RKO (cell line): ENCODE results near the gene BPIFB4.

Experiments used
- DNase-seq: peaks from one replicate; pipeline ENCODE4 v3.0.0-alpha.2; 2016; ENCODE audit warnings: low spot score

BPIFB4 gene

GRCh38 chr20:33062105-33062824 lies 17.2 kb upstream of the BPIFB4 start:
- DNase-seq = no peak

- no peak for DNase-seq
Measured at GRCh38 chr20:33062825-33063149, 16.7 kb upstream of the BPIFB4 start.

GRCh38 chr20:33063271-33063670 lies 16.2 kb upstream of the BPIFB4 start:
- DNase-seq = no peak

GRCh38 chr20:33064572-33065287 lies 14.7 kb upstream of the BPIFB4 start:
- DNase-seq = no peak

DNA sequence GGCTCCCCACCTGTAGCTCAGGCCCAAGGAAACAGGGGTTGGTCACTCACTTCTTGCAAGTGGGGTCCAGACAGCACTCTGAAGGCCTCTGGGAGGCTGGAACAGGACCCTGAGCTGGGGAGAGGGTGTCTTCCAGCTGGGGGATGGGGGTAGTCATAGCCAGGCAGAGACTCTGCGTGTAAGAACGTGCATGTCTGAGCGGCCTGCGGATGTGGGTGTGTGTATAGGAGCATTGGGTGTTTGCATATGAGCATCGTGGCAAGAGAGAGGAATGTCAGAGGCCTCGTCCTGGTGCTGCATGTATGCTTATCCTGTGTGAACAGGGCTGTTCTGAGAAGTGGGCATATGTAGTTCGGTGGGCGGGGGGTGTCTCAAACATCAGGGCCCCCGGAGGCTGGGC lies 13.7 kb upstream of the BPIFB4 start:
- DNase-seq = no peak

DNA sequence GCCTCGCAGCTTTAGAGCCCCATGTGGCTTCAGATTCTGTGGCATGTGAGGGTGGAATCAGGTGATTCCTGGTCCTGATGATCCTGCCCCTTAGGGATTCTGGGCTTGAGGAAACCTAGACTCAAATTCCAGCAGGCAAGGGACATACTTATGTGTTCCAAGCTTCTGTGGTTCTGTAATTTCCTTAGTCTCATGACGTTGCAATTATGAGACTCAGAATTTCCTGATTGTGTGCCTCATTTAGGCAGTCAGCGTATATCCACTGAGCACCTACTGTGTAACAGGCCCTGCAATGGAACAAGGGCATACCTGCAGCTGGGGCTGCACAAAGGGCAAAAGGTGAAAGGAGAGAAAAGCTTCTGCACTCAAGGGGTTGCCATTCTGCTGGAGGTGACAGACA lies 11.6 kb upstream of the BPIFB4 start:
- no peak for DNase-seq

GRCh38 chr20:33068251-33068939 lies 11.0 kb upstream of the BPIFB4 start:
- DNase-seq = no peak

GRCh38 chr20:33069673-33070072 lies 9.8 kb upstream of the BPIFB4 start:
- DNase-seq = no peak

DNA sequence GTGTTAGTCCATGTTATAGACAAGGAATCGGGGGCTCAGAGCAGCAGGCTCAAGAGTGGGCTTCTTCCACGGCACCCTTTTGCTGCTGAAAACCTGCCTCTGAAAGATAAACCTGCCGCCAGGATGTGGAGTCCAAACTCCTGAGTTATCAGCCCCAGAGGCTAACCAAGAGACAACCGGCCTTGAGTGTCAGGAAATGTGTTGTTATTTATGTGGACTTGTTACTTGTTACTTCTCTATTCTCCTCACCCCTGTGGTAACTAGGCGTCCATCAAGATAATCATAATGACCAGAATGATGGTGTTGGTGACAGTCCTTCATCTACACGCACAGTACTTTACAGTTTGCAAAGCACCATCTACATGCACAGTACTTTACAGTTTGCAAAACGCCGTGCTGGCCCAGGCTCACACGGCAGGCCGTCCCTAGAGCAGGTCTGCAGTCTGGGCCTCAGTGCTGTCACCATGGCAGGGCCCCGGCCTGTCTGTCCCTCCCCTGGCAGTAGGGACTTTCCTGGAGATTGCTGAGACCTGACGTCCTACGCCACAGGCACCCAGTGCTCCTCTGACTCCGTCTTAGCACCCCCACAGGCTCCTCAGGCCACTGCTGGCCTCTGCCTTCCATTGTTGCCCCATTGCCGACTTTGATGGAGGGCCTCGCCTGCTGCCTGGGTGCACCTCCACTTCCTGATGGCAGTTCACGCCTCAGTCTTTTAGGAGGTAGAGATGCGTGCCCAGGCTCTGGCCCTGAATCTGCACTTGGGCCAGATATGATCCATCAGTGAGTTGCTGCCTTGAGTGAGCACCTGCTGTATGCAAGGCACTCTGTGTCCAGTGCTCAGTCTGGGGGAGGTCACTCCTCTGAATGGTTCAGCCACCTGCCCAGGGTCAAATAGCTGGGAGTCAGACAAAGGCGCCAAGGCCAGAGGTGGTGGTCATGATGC lies 9.1 kb upstream of the BPIFB4 start:
- no peak for DNase-seq

- no peak for DNase-seq
Measured at GRCh38 chr20:33071198-33071597, 8.2 kb upstream of the BPIFB4 start.

DNA sequence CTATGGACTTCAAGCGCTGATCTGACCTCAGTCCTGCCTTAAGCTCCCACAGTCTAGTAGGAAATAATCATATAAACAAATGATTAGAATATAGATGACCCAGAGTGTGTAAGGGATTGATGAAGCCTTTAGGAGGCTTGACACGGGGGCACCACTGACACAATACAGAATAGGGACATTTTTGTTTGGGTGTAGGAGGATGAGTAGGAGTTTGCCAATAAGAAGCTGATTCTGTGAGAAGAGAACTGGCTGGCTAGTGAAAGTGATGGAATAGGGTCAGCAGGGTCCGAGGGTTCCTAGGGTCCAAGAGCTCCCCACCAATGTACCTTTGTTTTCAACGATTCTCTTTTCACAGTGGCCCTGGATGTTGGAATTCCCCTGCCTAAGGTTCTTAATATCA lies 7.1 kb upstream of the BPIFB4 start:
- no peak for DNase-seq

DNA sequence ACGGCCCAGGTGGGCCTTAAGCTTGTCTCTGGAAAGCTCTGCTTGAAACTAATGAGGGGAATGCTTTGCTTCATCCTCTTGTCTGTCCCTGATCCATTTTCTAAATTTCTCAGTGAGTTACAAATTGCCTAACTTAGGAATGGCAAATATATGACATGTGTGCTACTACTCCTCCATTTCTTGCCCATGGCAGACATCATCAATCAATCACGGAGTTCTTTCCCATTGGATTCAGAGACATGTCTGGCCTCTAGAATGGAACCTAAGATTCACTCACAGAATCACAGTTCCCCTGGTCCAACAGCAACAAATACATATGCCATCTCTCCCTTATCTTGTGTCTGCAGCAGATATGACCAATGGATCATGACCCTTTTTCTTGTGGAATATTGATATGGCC lies 6.6 kb upstream of the BPIFB4 start:
- DNase-seq = no peak

DNA sequence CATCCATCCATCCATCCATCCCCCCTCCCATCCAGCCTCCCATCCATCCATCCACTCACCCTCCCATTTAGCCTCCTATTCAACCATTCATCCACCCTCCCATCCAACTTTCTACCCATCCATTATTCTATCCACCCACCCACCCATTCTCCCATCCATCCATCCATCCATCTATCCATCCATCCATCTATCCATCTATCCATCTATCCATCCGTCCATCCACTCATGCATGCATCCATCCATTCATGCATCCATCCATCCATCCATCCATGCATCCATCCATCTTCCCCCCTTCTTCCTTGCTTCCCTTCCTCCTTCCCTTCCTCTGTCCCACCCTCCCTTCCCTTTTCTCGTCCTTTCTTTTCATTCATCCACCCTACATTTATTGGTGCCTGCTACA lies 4.8 kb upstream of the BPIFB4 start:
- no peak for DNase-seq

GRCh38 chr20:33075281-33075680 lies 4.2 kb upstream of the BPIFB4 start:
- DNase-seq = no peak

- peak; percentile 26 for DNase-seq
Measured at GRCh38 chr20:33076662-33077372, 2.6 kb upstream of the BPIFB4 start.

- no peak for DNase-seq
Measured at GRCh38 chr20:33081411-33082154, 2.1 kb downstream of the BPIFB4 start.

DNA sequence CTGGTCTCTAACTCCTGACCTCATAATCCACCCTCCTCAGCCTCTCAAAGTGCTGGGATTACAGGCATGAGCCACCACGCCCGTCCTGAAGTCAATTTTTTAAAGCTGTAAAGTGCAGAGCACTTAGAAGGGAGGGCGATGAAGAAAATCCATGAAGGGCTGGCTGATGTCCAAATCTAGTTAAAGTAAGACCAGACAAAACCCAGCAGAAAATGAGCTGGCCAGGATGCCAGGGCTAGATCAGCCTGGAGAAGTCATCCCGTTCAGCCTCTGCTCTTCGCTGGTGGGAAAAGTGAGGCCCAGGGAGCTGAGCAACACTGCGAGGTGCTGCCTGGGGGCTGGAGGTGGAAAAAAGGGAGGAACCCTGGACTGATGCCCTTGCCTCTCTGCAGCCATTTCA lies 3.1 kb downstream of the BPIFB4 start:
- DNase-seq = no peak

DNA sequence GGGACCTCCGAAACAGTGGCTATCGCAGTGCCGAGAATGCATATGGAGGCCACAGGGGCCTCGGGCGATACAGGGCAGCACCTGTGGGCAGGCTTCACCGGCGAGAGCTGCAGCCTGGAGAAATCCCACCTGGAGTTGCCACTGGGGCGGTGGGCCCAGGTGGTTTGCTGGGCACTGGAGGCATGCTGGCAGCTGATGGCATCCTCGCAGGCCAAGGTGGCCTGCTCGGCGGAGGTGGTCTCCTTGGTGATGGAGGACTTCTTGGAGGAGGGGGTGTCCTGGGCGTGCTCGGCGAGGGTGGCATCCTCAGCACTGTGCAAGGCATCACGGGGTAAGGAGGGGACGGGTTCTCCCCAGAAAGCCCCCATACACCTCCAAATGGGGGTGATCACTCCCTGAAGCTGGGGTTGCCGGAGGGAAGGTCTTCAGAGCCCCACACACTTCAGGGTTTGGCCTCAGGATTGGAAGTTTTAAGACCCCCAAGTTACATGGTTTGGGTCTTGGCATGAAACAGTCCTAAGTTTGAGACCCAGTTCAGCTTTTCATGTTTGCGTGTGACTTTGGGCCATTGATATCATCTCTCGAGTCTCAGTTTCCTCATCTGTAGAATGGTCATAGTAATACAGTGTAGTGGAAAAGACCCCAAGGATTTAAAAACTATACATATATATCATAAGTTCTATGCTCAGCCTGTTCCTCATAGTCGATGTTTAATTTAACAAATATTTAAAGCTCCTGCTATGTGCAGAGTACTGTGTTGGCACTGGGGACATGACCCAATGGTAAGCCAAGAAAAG lies 4.3 kb downstream of the BPIFB4 start:
- no peak for DNase-seq

DNA sequence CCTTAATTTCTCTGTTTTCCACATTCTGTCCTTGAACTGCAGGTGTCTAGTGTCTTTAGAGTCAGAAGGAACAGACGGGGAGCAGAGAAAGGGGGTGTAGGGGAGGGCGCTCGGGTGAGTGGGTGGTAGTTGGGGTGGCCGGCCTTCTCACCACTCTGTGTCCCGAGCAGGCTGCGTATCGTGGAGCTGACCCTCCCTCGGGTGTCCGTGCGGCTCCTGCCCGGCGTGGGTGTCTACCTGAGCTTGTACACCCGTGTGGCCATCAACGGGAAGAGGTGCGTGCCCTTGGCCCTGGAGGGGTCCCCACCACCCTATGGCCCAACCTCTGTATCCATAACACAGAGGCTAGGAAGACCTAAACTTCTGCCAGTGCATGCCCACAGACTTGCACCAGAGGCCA lies 5.3 kb downstream of the BPIFB4 start:
- DNase-seq = no peak
